Left colon (tissue), 2 donors: ENCODE data around the gene UGGT1. TPM values are rescaled to one million over a fixed set of nuclear protein-coding genes. Genes with fewer than 3 reads are reported as not detected.
"Not testable (repeated sequence)": the region's sequence is repeated elsewhere in the genome, so short reads cannot be mapped to it uniquely, and the experiment has no call there.

Experiments
- ATAC-seq: fragments of 200-7000 bp; cut with Tn5 transposase; one replicate; pipeline ENCODE4 v1.9.1; 2020; ENCODE audit warnings: mild to moderate bottlenecking, moderate library complexity
- DNase-seq, 2 donors: peaks; one replicate each; pipeline ENCODE4 v3.0.0-alpha.2; 2020
- intact Hi-C, 2 donors: fragments of 100-400 bp; cut with DNase I in 1 of 2; cut with micrococcal nuclease in 1 of 2; formaldehyde crosslinking; loops; one replicate each; pipeline versions ENCODE4 v1.11.2 to v1.14.0; 2022; cut with DNase I, micrococcal nuclease
- total RNA-seq, 2 donors: library from RNA; stranded (reverse); fragmentation: NEBNext Ultra II Directional; extraction: Animal tissue kit (Norgen Biotek cat#: 25700); gene quantifications; one replicate each; pipeline ENCODE4 v1.2.1, GENCODE V29; 2021
- donor health status: DM: no; HTN: no; CAD: no.
- donor health status: DM: yes; HTN: yes; CAD: no.

The UGGT1 gene
- total RNA-seq, 2 donors from 2014 or later, result 35.9 to 52.9 TPM

DNA sequence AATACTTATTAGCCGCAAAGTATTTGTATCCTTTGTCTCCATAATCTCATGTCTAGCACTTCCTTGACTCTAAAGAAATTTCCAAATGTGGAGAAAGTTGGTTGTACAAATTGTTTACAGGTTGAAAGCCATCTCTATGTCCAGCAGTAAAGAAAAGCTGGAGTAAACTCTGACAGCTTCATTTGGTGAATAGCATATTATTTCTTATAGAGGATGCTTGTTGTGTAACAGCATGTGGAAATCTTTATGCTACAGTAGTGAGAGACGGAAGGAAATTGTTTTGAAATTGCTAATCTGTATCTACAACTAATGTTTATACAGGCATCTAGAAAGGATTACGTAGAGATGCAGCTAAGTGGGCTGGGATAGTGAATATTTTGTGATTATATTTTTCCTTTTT is 78.5 kb downstream of the UGGT1 start:
- intact Hi-C loops, result no loop called here
- ATAC-seq (no peak), DNase-seq (no peak)

DNA sequence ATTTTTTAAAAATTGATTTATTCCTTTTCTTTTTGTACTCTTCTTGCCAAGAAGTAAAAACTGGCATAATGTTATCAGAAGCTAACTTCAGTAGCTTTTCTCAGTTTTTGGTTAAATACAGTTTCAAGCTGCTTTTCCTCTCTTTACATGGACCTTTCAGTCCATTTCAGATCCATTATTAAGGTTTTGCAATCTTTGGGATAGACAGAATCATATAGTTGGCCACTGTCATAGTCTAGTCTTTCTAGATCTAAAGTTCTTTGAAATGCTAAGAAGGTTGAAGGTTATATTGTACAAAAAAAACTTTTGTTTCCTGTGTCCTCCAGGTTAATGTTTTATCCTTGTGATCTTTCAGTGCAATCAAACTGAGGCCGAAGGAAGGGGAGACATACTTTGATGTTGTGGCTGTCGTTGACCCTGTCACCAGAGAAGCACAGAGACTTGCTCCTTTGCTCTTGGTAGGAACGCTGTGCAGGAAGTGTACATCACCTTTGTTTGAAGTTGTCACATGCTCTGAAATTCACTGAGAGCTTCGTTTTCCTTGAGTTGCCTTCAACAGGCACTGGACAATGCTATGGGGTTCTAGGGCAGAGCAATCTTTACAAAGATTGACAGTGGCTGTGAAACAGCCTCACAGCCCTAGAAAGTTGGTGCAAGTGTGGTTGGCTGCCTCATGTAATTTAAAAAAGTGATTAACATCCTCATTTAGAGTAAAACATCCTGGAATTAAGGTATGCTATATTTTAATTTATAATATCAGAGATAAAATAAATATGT is 79.1 kb downstream of the UGGT1 start:
- intact Hi-C loops, result no loop called here
- ATAC-seq, result peak; percentile 74
- no peak for DNase-seq

DNA sequence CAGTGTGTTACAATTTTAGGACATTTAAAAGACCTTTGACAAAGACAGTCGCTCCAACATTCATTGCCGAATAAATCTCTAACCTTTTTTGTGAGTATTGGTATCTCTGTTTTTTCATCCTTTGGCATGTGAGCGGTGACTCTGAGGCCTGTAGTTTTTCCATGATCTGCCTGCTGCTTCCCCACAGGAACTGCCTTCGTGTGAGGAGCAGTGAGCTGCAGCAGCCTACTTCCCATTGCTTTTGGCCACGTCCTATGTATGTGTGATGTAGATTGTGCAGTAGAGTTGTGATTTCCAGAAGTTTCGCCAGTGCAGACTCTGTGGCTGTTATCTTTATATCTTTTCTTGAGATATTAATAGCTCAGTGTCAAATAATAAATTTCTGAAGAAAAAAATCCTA is 79.8 kb downstream of the UGGT1 start:
- DNase-seq, result no peak
- intact Hi-C loops, result no loop called here
- no peak for ATAC-seq

DNA sequence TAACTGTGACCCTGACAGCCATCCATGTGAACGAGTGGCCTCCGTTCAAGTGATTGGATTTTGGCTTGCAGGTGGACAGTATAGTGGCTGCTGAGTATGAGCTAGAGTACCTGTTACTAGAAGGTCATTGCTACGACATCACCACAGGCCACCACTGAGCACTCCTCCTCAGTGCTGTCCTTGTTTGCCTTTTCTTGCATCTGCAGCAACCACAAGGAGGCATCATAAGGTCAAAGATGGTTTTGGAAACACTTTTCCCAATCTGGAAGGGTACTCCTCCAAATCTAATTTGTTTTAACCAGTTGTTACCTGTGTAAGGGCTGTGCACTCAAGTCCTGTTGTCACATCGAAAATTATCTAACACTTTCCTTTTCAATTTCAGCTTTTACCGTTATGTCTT is 81.2 kb downstream of the UGGT1 start:
- no peak for DNase-seq
- intact Hi-C loops, result no loop called here
- peak; percentile 25 for ATAC-seq

DNA sequence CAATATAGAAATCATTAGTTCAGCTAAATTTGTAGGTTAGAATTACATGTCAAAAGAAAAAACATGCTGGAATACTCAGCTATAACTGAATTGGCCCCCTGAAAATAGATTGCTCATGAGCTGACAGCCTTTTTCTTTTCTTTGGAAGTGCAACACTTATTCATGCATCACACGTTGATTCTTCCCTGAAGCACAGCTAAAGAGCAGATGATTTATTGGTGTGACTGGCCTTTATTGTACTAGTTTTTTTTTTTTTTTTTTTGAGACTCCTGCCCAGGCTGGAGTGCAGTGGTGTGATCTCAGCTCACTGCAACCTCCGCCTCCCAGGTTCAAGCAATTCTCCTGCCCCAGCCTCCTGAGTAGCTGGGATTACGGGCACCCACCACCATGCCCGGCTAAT is 83.1 kb downstream of the UGGT1 start:
- ATAC-seq, DNase-seq, intact Hi-C loops: not testable (repeated sequence)

DNA sequence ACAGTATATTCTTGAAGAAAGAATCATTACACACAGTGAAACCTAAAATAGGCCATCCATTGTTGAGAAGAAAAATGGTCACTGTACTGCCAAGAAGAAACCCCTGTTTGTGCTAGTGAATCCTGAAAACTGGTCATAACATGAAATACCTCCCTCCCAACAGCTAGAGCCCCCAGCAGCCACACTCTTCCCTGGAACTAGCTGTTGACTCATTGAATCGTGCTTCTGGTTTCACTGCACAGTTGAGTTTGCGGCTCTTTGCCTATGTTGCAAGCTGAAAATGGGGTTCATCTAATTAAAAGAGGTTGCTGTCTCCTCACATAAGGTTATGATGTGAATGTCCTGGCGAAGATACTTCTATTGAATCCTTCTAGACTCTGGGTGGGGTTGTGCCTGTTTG is 86.3 kb downstream of the UGGT1 start:
- ATAC-seq, result no peak
- intact Hi-C loops, result loop anchor here in 1 of 2 donors (5.0 kb wide), 1 partner anchor 60 kb away; no protein-coding TSS in a partner anchor
- DNase-seq, result no peak

DNA sequence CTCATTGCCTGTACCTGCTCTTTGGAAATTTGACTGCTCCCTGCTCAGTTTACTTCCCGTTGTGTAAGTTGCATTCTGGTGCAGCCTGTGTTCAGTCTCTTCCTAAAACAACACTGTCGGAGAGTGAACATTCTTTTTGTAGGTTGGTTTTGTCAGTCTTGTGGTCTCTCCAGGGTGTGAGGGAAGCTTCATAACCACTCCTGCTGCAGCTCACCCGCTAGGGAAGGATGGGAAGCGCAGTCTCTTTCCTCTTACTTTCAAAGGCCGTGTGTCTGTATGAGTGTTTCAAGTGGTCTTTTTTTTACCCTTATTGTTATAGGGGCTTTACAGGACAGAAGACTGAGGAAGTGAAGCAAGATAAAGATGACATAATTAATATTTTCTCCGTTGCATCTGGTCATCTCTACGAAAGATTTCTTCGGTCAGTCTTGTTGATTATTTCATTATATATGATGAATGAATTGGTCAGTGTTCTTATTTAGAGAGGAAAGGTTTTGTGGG is 87.2 kb downstream of the UGGT1 start:
- ATAC-seq (no peak), DNase-seq (no peak)
- intact Hi-C loops, result loop anchor here in 1 of 2 donors (5.0 kb wide), 1 partner anchor 59 kb away; no protein-coding TSS in a partner anchor

DNA sequence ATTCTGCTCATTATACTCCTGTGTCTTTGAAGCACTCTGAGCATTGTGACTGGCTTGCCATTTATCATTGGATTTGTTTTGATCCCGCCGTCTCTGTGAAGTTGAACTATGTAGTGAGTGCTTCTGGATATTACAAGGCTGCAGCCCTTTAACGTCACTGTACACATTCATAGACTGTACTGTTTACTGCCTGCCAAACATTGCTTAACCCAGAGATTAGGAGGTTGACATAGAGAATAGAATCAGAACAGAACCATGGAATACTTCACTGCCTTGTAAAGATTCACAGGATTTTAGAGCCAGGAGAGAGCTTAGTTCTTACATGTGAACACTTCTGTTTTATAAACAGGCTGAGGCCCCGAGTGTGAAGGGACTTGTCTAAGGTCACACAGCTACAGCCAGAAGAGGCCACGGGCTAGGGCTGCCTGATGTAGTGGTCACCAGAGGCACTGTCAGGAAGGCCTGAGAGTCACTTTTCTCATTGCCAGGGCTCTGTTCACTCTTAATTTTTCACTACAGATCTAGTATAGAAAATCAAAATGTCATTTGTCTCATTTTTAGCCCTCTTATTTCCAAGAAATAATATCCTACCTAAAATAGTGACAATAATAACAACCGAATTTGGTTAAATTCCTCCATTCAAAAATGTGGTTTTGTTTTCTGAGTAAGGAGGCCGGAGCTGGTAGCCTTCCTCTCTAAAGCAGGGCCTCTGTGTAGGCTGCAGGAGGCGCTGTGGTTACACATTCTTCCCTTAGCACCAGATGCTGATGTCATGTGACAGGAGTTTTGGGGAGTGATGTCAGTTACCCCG is 87.9 kb downstream of the UGGT1 start:
- intact Hi-C loops, result loop anchor here in 1 of 2 donors (5.0 kb wide), 1 partner anchor 58 kb away; no protein-coding TSS in a partner anchor
- ATAC-seq (peak; percentile 94), DNase-seq (peak; percentile 54 to 73)

DNA sequence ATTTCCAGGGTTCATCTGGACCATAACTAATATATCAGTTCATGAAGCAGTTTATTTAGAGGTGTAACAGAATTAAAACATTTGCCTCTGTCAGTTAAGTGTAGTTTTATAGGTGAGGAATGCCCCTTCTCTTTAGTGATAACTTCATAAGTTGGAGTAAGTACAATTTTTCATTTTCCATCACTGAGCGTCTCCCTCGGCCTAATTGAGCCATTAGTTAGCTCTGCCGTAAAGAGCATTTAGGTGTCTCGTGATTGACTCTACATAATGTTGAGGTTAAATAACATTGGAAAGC is 88.4 kb downstream of the UGGT1 start:
- intact Hi-C loops, result loop anchor here in 1 of 2 donors (5.0 kb wide), 1 partner anchor 58 kb away; no protein-coding TSS in a partner anchor
- DNase-seq (no peak), ATAC-seq (no peak)

DNA sequence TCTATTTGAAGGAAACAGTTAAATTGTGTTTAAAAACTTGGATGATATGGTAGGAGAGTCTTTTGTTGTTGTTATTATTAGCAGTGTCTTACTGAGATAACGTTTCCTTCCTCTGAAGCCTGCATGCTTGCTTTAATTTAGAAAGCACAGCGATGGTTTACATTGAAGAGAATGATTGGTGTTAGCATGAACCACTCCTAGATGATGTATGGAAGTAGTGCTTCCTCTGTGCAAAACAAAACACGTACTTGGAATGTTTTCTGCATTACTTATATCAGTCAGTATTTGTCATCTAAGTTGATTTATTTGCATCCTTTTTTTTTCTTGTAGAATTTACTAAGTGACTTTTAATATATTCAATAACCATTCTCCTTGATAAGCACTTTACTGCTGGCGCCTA is 89.0 kb downstream of the UGGT1 start:
- DNase-seq, result no peak
- intact Hi-C loops, result loop anchor here in 1 of 2 donors (10.0 kb wide), 1 partner anchor 125 kb away; no protein-coding TSS in a partner anchor
- no peak for ATAC-seq

DNA sequence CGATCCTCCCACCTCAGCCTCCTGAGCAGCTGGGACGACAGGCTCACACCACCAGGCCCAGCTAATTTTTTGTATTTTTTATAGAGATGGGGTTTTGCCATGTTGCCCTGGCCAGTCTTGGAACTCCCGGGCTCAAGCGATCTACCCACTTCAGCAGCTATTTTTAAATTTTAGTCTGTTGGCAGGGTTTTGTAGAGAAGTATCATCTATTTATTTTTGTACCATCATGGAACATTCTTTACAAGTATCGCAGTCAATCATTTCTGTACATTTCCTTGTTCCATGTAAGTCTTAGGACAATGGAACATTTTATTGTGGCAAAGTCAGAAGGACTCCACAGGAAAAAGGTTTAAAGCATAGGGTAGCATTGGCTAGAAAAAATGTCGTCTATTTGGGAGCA is 94.6 kb downstream of the UGGT1 start:
- DNase-seq (no peak), ATAC-seq (no peak)
- intact Hi-C loops, result loop anchor here in 1 of 2 donors (10.0 kb wide), 1 partner anchor 119 kb away; no protein-coding TSS in a partner anchor

DNA sequence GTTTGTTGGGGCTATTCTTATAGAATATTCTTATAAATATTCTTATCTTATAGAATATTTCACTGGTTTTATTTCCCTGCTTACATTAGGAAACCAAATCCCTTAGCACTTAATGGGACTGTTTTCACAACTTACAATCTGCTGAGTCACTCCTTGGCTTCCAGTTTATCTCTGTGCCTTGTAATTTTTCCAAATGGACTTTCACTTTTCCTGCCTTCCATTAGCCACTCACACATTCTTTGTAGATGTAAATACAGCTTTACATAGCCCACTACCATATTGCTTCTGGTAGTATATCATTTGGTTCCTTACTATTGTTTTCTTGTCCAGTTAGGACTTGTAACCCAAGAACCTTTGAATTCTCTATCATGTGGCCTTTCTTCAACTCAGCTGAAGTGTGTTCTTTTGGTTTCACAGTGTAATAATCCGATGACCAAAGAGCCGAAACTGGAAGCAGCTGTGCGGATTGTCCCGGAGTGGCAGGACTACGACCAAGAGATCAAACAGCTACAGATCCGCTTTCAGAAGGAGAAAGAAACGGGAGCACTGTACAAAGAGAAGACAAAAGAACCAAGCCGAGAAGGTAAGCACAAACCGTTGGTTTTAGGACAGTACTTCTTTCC is 96.1 kb downstream of the UGGT1 start:
- intact Hi-C loops, result loop anchor here in 1 of 2 donors (10.0 kb wide), 1 partner anchor 118 kb away; no protein-coding TSS in a partner anchor
- ATAC-seq (no peak), DNase-seq (no peak)

DNA sequence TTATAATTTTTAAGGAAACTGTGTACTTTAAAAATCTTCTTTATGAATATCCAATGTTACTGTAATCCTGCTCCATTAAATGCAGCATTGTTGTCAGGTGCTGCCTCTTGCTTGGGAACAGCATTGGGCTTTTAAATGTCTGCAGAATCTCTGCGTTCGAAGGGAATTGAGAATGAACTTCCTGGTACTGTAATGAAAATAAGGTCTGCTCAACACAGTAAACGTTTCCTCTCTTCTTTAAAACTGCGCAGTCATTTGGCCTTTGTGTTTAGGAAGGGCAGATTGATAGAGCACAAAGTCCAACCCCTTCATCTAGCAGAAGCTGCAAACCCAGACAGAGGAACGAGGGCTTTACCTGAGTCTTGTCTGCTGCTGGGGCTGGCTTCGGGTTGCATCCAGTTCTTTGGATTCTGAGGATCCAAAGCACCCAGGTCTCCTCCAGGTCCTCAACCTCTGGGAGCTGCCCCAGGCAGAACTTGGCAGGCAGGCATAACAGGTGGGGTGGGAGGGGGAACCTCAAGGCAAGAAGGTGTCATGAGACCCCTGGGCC is 104.5 kb downstream of the UGGT1 start:
- ATAC-seq, result peak; percentile 89

DNA sequence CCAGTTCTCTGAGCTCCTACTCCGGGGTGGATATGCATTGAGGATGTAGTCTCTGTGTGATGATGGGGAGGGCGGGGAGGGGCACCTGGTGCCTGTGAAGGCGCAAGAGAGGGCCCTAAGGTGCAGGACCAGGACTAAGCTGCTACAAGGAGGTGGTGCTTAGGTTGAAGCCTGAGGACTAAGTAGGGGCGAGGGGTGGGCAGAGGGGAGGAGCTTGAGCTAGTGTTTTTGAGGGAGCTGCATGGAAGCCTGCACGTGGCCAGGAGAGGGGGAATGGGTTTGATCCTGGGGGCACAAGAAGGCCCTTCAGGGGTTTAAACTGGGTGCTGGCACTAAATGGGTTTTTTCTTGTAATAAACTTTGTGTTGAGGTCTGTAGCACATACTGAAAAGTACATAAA is 105.0 kb downstream of the UGGT1 start:
- ATAC-seq (peak; percentile 31), DNase-seq (peak; percentile 24 to 30)
- intact Hi-C loops, result no loop called here

More for the DNA sequence above, 104.5 kb downstream of the UGGT1 start:
- peak in 1 of 2 donors; percentile 35 for DNase-seq
- intact Hi-C loops, result no loop called here

DNA sequence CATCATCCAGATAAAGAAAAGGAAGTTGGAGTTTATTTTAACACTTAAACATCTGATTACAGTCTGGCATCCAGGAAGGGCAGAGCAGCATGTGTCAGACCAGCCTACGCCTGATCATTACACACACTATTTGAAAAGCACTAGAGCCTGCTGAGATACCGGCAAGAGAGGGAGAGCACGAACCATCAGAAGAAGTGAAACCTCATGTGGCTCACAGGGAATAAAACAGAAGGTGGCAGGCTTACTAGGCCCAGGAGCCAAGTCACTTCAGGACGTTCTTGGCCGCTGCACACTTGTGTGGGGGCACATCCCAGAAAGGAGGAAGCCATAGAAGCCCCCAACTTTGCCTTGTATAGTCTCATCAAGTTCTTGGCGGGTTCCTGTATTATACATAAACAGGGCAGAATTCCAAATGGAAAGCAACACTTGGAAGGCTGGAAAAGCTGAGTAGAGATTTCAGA is 105.5 kb downstream of the UGGT1 start:
- peak; percentile 33 to 60 for DNase-seq
- ATAC-seq, result peak; percentile 84
- intact Hi-C loops, result no loop called here

DNA sequence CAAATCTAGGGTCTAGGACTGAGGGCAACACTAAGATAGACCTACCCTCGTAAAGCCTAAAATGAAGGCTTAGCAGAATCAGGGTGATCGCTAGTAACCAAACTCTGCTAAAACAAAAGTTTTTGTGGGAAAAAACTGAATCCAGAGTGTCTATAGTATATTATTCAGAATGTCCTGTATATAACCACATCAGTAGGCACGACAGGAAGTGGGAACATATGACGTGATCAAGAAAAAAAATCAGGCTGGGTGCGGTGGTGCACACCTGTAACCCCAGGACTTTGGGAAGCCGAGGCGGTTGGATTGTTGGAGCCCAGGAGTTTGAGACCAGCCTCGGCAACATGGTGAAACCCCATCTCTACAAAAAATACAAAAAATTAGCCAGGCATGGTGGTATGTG is 106.1 kb downstream of the UGGT1 start:
- intact Hi-C loops, result no loop called here
- no peak for ATAC-seq
- DNase-seq, result no peak

DNA sequence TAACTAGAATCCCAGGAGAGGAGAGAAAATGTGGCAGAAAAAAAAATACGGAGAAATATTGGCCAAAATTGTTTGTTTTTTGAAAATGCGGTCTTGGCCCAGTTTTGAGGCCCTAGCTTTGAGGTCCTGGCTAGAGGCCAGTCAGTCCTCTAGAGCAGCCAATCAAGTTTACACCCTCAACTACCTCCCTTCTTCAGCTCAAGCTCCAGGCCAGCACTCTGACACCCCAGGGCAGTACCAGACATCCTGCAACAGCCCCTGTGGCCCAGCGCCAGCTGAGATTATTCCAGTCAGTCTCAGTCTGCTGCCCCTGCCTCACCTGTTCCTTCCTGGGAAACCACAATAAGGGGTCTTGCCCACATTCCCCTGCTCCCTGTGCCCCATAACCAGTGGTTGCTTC is 107.7 kb downstream of the UGGT1 start:
- intact Hi-C loops, result no loop called here
- DNase-seq (no peak), ATAC-seq (no peak)

DNA sequence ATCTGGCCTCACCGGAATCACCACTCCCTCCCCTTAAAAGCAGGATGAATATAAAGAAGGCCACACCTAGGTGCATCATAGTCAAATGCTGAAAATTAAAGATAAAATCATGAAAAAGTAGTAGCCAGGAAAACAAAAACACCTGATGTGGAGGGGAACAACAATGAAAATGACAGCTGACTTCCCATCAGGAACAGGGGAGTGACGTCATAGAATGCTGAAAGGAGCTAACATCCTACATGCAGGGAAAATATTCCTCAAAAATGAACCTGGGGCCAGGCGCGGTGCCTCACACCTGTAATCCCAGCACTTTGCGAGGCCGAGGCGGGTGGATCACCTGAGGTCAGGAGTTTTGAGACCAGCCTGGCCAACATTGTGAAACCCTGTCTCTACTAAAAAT is 108.1 kb downstream of the UGGT1 start:
- intact Hi-C loops, result no loop called here
- DNase-seq (no peak), ATAC-seq (no peak)

DNA sequence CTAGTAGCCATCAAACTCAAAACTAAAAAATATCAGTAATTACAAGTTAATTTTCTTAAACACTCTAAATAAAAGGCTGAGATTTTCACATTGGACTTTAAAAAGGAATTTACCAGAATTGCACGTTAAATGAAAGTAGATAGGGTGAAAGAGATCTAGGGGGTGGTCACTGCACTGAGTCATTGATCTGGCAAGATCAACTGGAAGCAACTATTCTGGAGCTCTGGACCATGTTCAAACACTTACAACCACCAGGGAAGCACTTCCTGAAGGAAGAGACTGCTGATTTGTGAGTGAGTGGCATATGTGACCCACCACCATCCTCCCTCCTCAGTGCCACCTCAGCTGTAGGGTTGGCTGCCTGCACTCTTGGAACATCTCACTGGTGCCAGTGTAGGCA is 111.8 kb downstream of the UGGT1 start:
- no peak for DNase-seq
- intact Hi-C loops, result no loop called here
- no peak for ATAC-seq
